HL-60 (cell line): Measurements from ENCODE around the gene TPST1.

Experiments used
- CTCF ChIP-seq: IDR thresholded peaks from one replicate; pipeline ENCODE4 v1.5.1; 2011; ENCODE audit warnings: low read length, control low read depth, inconsistent platforms; ENCODE audit not compliant: insufficient read depth
- GABPA ChIP-seq: IDR thresholded peaks from 2 replicates; pipeline ENCODE4 v1.6.1; 2012; ENCODE audit warnings: low read depth
- POLR2AphosphoS5 ChIP-seq: IDR thresholded peaks from 2 replicates; pipeline ENCODE4 v1.6.1; 2012; ENCODE audit warnings: low read depth
- REST ChIP-seq: IDR thresholded peaks from 2 replicates; pipeline ENCODE4 v1.6.1; 2012; ENCODE audit warnings: low read depth; ENCODE audit not compliant: insufficient replicate concordance
- SPI1 ChIP-seq: IDR thresholded peaks from 2 replicates; pipeline ENCODE4 v1.6.1; 2012; ENCODE audit warnings: low read depth, mild to moderate bottlenecking, borderline replicate concordance

GRCh38 chr7:66355756-66356155 is 150.6 kb downstream of the TPST1 start:
- no peak for TF ChIP-seq CTCF
- no peak for TF ChIP-seq REST
- TF ChIP-seq POLR2AphosphoS5: no peak
- TF ChIP-seq GABPA: no peak
- no peak for TF ChIP-seq SPI1
